Measurements from ENCODE around the gene PRR16.
"Not testable (repeated sequence)": the region's sequence is repeated elsewhere in the genome, so short reads cannot be mapped to it uniquely, and the experiment has no call there.

GRCh38 chr5:120426633-120427275 lies 37.3 kb upstream of the PRR16 start:
- not testable (repeated sequence) for TF ChIP-seq ELF4 (IDR thresholded peaks at IDR 0.05); SP1 (IDR thresholded peaks at IDR 0.05); SUZ12 (IDR thresholded peaks at IDR 0.05); FOXM1 (IDR thresholded peaks at IDR 0.05; ENCODE audit: borderline replicate concordance); BHLHE40 (IDR thresholded peaks at IDR 0.05; ENCODE audit: borderline replicate concordance); HDGF (IDR thresholded peaks at IDR 0.05; ENCODE audit: borderline replicate concordance); L3MBTL2 (conservative IDR thresholded peaks at IDR 0.05); ARNT (IDR thresholded peaks at IDR 0.05); TARDBP (IDR thresholded peaks at IDR 0.05); PKNOX1 (IDR thresholded peaks at IDR 0.05)

Data from HEK293T (cell line).